SK-N-SH (cell line): ENCODE data around the gene CDS1. TPM values are rescaled to one million over a fixed set of nuclear protein-coding genes. Genes with fewer than 3 reads are reported as not detected.

Experiments used
- CTCF ChIA-PET: fragments of 300-600, 350-600 bp; formaldehyde crosslinking; extraction: SDS; loops from one replicate; lab custom pipeline; 2021; lab: Yijun Ruan, JAX
- POLR2A ChIA-PET: fragments of 350-600 bp; sonication (Branson Sonifier 250); formaldehyde crosslinking; extraction: SDS; loops from one replicate; lab custom pipeline; 2020; ENCODE audit warnings: antibody characterized with exemption, inconsistent platforms; lab: Yijun Ruan, JAX
- DNase-seq: peaks from one replicate; pipeline ENCODE4 v3.0.0; 2012
- H2AFZ ChIP-seq: fragments of 200-600 bp; sonication (generic); 2 replicates; pipeline ENCODE4 v1.8.1; 2016; ENCODE audit warnings: antibody characterized with exemption, mild to moderate bottlenecking, low read depth
- H3F3A ChIP-seq: fragments of 200-600 bp; sonication (generic); replicated peaks from 2 replicates; pipeline ENCODE3; 2016; ENCODE audit warnings: antibody characterized with exemption, mild to moderate bottlenecking; ENCODE audit not compliant: insufficient read depth
- H3K27ac ChIP-seq, 2 experiments: fragments of 200-500 bp in 1 of 2; fragments of 200-600 bp in 1 of 2; sonication (Bioruptor generic) in 1 of 2; sonication (generic), shearing (Covaris generic) in 1 of 2; 2 replicates each; pipeline versions ENCODE4 v1.5.1 to v1.6.1; 2014 to 2016; ENCODE audit warnings: low read depth in 2 of 2, inconsistent platforms in 1 of 2, low read length in 1 of 2, mild to moderate bottlenecking in 1 of 2, mixed read lengths in 1 of 2
- H3K27me3 ChIP-seq: fragments of 200-600 bp; sonication (generic), shearing (Covaris generic); 2 replicates; pipeline ENCODE4 v1.6.1; 2016; ENCODE audit warnings: mixed run types; ENCODE audit not compliant: insufficient read depth
- H3K36me3 ChIP-seq, 2 experiments: fragments of 200-500 bp in 1 of 2; fragments of 200-600 bp in 1 of 2; sonication (Bioruptor generic) in 1 of 2; sonication (generic) in 1 of 2; replicated peaks in 1 of 2; 2 replicates each; pipeline versions ENCODE3 to v1.5.1; 2014 to 2016; ENCODE audit warnings: low read length in 1 of 2, mild to moderate bottlenecking in 1 of 2; ENCODE audit not compliant: insufficient read depth in 2 of 2, control insufficient read depth in 1 of 2
- H3K4me1 ChIP-seq, 2 experiments: fragments of 200-500 bp in 1 of 2; fragments of 200-600 bp in 1 of 2; sonication (Bioruptor generic) in 1 of 2; sonication (generic), shearing (Covaris generic) in 1 of 2; 2 replicates each; pipeline versions ENCODE4 v1.5.1 to v1.6.1; 2014 to 2016; ENCODE audit warnings: low read depth in 1 of 2, low read length in 1 of 2, mixed run types in 1 of 2; ENCODE audit not compliant: insufficient read depth in 2 of 2, control insufficient read depth in 1 of 2
- H3K4me2 ChIP-seq: fragments of 200-600 bp; sonication (generic), shearing (Covaris generic); 2 replicates; pipeline ENCODE4 v1.6.1; 2017; ENCODE audit warnings: mixed run types
- H3K4me3 ChIP-seq, 2 experiments: fragments of 200-500 bp in 1 of 2; fragments of 200-600 bp in 1 of 2; sonication (Bioruptor generic) in 1 of 2; sonication (generic), shearing (Covaris generic) in 1 of 2; 2 replicates each; pipeline versions ENCODE4 v1.5.1 to v1.8.1; 2014 to 2016; ENCODE audit warnings: low read depth in 2 of 2, inconsistent platforms in 1 of 2, low read length in 1 of 2, mild to moderate bottlenecking in 1 of 2, mixed read lengths in 1 of 2, moderate library complexity in 1 of 2
- H3K79me2 ChIP-seq: fragments of 200-600 bp; sonication (generic); 2 replicates; pipeline ENCODE4 v1.8.1; 2017; ENCODE audit warnings: mild to moderate bottlenecking; ENCODE audit not compliant: insufficient read depth
- H3K9ac ChIP-seq: fragments of 200-600 bp; sonication (generic); 2 replicates; pipeline ENCODE4 v1.6.1; 2017; ENCODE audit warnings: mixed run types
- H3K9me2 ChIP-seq: fragments of 200-600 bp; sonication (generic); 2 replicates; pipeline ENCODE4 v1.6.1; 2017; ENCODE audit warnings: mixed run types
- H3K9me3 ChIP-seq: fragments of 200-600 bp; sonication (generic); 2 replicates; pipeline ENCODE4 v1.6.1; 2017; ENCODE audit warnings: mixed run types, mild to moderate bottlenecking, moderate library complexity
- H4K20me1 ChIP-seq: fragments of 200-600 bp; sonication (generic); 2 replicates; pipeline ENCODE4 v1.6.1; 2017; ENCODE audit warnings: mild to moderate bottlenecking, mixed run types; ENCODE audit not compliant: insufficient read depth
- CHD2 ChIP-seq: fragments of 150-350 bp; IDR thresholded peaks from 2 replicates; pipeline ENCODE4 v1.6.1; 2018; ENCODE audit warnings: low read length; ENCODE audit not compliant: partially characterized antibody
- CTCF ChIP-seq: fragments of 200-600 bp; sonication (generic); IDR thresholded peaks from 2 replicates; pipeline ENCODE4 v1.6.1; 2017; ENCODE audit warnings: antibody characterized with exemption, mild to moderate bottlenecking, moderate library complexity
- GATA2 ChIP-seq: sonication (generic); formaldehyde crosslinking; IDR thresholded peaks from 2 replicates; pipeline ENCODE4 v1.5.0; 2020; ENCODE audit warnings: mild to moderate bottlenecking, missing genetic modification reagents
- NRF1 ChIP-seq: IDR thresholded peaks from 2 replicates; pipeline ENCODE4 v1.6.1; 2012; ENCODE audit warnings: low read depth, mild to moderate bottlenecking, low read length
- RXRA ChIP-seq: IDR thresholded peaks from 2 replicates; pipeline ENCODE4 v1.4.0; 2012; ENCODE audit warnings: low read depth, mild to moderate bottlenecking, borderline replicate concordance
- SIN3A ChIP-seq: IDR thresholded peaks from 2 replicates; pipeline ENCODE4 v1.6.1; 2012; ENCODE audit warnings: low read depth, mild to moderate bottlenecking, low read length, moderate library complexity, borderline replicate concordance
- SMC3 ChIP-seq: IDR thresholded peaks from 2 replicates; pipeline ENCODE4 v1.6.1; 2012; ENCODE audit warnings: low read depth, low read length, improper control_type of control experiment
- TAF1 ChIP-seq: IDR thresholded peaks from 2 replicates; pipeline ENCODE4 v1.6.1; 2012; ENCODE audit warnings: low read depth, mild to moderate bottlenecking, low read length, moderate library complexity, borderline replicate concordance
- USF2 ChIP-seq: fragments of 150-350 bp; IDR thresholded peaks from 2 replicates; pipeline ENCODE4 v1.6.1; 2017; ENCODE audit warnings: antibody characterized with exemption, low read length, low read depth, borderline replicate concordance
- WGBS: methylation state at CpG from one replicate; pipeline ENCODE4 v1.1.6; 2017; ENCODE audit warnings: low lambda C conversion rate; 5-methylcytosine and 5-hydroxymethylcytosine counted together
- polyA plus RNA-seq, 3 experiments: library from polyadenylated mRNA; depleted of rRNA; stranded (reverse); fragments of >200 nt; gene quantifications; 2 replicates each; pipeline ENCODE4 v1.2.3, GENCODE V29; 2012
- TF ChIP-seq, protein P1 (sequence below): IDR thresholded peaks from 2 replicates; pipeline ENCODE4 v1.4.0; 2012; ENCODE audit warnings: low read depth, borderline replicate concordance
- TF ChIP-seq, protein P2 (sequence below): IDR thresholded peaks from 2 replicates; pipeline ENCODE4 v1.4.0; 2012; ENCODE audit warnings: low read depth

Gene CDS1
- polyA plus RNA-seq, 1 of the 3 experiments (the other 2 are of a cell fraction): 0.02 TPM

DNA sequence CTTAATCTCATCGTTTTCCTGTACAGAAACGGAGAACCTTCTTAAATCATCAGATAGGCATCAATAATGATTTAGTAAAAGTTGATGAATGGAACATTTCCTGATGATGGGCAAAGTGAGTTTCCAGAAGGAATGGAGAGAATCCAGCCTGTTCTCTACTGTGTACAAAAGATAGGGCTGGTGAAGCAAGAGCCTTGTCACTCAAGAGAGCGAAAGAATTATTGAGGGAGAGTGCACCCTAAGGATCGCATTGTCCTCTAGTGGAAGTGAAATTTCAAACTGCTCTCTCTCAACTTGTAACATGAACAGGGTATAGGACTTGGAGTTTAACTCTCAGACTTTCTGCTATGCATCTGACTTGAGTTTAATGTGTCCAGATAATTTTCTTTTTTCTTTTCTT is 69.6 kb downstream of the CDS1 start:
- no peaks in the 10 kb centered on the region for H3F3A ChIP-seq
- no peak overlapping the region for H3K4me3 ChIP-seq
- no peaks in the 10 kb centered on the region for H3K9me2 ChIP-seq
- DNase-seq: no peak
- H3K36me3 ChIP-seq: no peaks in the 10 kb centered on the region
- H2AFZ ChIP-seq: no peak overlapping the region
- H3K27me3 ChIP-seq: no peaks in the 10 kb centered on the region
- ChIA-PET POLR2A (no interaction called here), CTCF (no interaction called here)
- H3K4me2 ChIP-seq: no peak overlapping the region
- TF ChIP-seq SIN3A (no peak), CHD2 (no peak), NRF1 (no peak), SMC3 (no peak), TAF1 (no peak)
- TF ChIP-seq, protein P1, sequence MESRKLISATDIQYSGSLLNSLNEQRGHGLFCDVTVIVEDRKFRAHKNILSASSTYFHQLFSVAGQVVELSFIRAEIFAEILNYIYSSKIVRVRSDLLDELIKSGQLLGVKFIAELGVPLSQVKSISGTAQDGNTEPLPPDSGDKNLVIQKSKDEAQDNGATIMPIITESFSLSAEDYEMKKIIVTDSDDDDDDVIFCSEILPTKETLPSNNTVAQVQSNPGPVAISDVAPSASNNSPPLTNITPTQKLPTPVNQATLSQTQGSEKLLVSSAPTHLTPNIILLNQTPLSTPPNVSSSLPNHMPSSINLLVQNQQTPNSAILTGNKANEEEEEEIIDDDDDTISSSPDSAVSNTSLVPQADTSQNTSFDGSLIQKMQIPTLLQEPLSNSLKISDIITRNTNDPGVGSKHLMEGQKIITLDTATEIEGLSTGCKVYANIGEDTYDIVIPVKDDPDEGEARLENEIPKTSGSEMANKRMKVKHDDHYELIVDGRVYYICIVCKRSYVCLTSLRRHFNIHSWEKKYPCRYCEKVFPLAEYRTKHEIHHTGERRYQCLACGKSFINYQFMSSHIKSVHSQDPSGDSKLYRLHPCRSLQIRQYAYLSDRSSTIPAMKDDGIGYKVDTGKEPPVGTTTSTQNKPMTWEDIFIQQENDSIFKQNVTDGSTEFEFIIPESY: no peak
- H3K79me2 ChIP-seq: no peaks in the 10 kb centered on the region
- no peaks in the 10 kb centered on the region for H3K9me3 ChIP-seq
- no peaks in the 10 kb centered on the region for H3K4me1 ChIP-seq
- no peak overlapping the region for H3K9ac ChIP-seq
- H3K27ac ChIP-seq: no peak overlapping the region
- WGBS: 81% methylated on average over 4 of the region's 4 CpGs
- H4K20me1 ChIP-seq: no peaks in the 10 kb centered on the region

- no peaks in the 10 kb centered on the region for H3K79me2 ChIP-seq
- no peaks in the 10 kb centered on the region for H3K36me3 ChIP-seq
- no peaks in the 10 kb centered on the region for H3F3A ChIP-seq
- ChIA-PET CTCF (no interaction called here), POLR2A (no interaction called here)
- H3K4me3 ChIP-seq: no peak overlapping the region
- no peak for DNase-seq
- no peak overlapping the region for H2AFZ ChIP-seq
- H3K9me3 ChIP-seq: no peaks in the 10 kb centered on the region
- H3K9me2 ChIP-seq: no peaks in the 10 kb centered on the region
- H3K9ac ChIP-seq: no peak overlapping the region
- TF ChIP-seq, protein P2, sequence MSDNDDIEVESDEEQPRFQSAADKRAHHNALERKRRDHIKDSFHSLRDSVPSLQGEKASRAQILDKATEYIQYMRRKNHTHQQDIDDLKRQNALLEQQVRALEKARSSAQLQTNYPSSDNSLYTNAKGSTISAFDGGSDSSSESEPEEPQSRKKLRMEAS: no peak
- TF ChIP-seq CTCF: no peak
- TF ChIP-seq SIN3A: no peak
- TF ChIP-seq USF2: no peak
- no peak for TF ChIP-seq RXRA
- TF ChIP-seq, protein P1: no peak
- TF ChIP-seq GATA2 (CRISPR knock-in tag): no peak
- H3K27me3 ChIP-seq: no peaks in the 10 kb centered on the region
- H4K20me1 ChIP-seq: no peaks in the 10 kb centered on the region
- H3K4me2 ChIP-seq: no peak overlapping the region
- H3K27ac ChIP-seq: no peak overlapping the region
- no peaks in the 10 kb centered on the region for H3K4me1 ChIP-seq
- WGBS: 96% methylated on average over 3 of the region's 3 CpGs
Measured at GRCh38 chr4:84660606-84661005, 77.7 kb downstream of the CDS1 start.
